Astrocyte of the spinal cord (primary cell): Measurements from ENCODE around the gene HTR1D.

Source experiments
- DNase-seq: peaks from one replicate; pipeline ENCODE4 v3.0.0; 2011; ENCODE audit warnings: low read depth, low spot score
- H3K4me3 ChIP-seq: 2 replicates; pipeline ENCODE4 v1.5.1; 2011; ENCODE audit warnings: low read depth, mild to moderate bottlenecking, low read length, moderate library complexity
- in situ Hi-C: cut with HindIII; loops from 2 replicates; pipeline ENCODE4 v1.10.0; 2017; ENCODE audit warnings: low sequenced_read_pairs
- TF ChIP-seq, protein P1 (sequence below): IDR thresholded peaks from 2 replicates; pipeline ENCODE4 v1.5.1; 2012; ENCODE audit warnings: low read depth, mild to moderate bottlenecking, low read length, inconsistent platforms

HTR1D gene

GRCh38 chr1:23148084-23148483 lies 69.2 kb downstream of the HTR1D start:
- in situ Hi-C loops = no loop called here
- TF ChIP-seq, protein P1, sequence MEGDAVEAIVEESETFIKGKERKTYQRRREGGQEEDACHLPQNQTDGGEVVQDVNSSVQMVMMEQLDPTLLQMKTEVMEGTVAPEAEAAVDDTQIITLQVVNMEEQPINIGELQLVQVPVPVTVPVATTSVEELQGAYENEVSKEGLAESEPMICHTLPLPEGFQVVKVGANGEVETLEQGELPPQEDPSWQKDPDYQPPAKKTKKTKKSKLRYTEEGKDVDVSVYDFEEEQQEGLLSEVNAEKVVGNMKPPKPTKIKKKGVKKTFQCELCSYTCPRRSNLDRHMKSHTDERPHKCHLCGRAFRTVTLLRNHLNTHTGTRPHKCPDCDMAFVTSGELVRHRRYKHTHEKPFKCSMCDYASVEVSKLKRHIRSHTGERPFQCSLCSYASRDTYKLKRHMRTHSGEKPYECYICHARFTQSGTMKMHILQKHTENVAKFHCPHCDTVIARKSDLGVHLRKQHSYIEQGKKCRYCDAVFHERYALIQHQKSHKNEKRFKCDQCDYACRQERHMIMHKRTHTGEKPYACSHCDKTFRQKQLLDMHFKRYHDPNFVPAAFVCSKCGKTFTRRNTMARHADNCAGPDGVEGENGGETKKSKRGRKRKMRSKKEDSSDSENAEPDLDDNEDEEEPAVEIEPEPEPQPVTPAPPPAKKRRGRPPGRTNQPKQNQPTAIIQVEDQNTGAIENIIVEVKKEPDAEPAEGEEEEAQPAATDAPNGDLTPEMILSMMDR = no peak
- H3K4me3 ChIP-seq = no peak overlapping the region
- DNase-seq = no peak
